ENCODE results near the gene DENND2D.

DENND2D gene, protein sequence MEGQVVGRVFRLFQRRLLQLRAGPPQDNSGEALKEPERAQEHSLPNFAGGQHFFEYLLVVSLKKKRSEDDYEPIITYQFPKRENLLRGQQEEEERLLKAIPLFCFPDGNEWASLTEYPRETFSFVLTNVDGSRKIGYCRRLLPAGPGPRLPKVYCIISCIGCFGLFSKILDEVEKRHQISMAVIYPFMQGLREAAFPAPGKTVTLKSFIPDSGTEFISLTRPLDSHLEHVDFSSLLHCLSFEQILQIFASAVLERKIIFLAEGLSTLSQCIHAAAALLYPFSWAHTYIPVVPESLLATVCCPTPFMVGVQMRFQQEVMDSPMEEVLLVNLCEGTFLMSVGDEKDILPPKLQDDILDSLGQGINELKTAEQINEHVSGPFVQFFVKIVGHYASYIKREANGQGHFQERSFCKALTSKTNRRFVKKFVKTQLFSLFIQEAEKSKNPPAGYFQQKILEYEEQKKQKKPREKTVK

DNA sequence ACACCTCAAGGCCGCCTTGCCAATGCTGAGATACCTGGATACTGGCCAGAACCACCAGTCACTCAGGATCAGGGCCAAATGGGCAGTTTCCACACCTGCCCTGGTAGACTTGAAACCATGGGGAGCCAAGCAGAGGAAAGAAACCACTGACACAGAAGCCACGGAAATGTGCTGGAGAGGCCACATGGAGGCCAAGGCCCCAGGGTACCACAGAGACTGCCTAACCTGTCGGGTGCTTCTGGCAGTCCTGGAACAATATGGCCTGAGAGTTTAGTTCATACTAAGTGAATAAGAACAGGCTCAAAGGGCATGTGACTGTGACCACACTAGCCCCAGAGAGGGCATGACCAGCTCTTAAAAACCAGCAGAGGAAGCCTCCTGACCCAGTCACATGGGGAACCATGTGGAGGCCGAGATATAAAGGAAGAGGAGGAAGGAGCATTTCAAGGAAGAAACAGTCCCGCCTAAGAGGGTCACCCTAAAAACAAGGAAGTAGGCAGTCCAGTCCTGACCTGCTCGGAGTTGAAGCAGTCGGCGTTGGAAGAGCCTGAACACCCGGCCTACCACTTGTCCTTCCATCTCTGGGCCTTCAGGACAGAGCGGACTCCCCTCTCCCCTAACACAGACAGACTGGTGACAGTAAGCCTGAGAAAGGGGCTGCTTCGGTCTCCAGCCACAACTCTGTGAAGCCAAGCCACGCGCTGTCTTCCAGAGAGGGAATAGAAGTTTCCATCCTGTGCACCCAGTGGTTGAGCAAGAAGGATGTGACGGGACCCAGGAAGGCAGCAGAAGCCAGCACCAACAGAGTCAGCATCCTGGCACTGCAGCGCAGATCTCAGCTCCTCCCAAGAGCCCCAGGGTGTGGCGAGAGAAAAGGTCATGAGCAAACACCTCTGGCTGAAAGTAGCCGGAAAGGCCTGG is at the start of gene DENND2D:
Gene DENND2D, minus strand, starts transcription at position 766 of the 921 bp plus-strand sequence. Its CDS starts 187 bp downstream, at position 579.
- H3K4me3 ChIP-seq (ENCODE audit: low read depth, low read length): no peak within 1 kb of the TSS
- no peak for DNase-seq (ENCODE audit: low read depth)
- TF ChIP-seq, protein P1, sequence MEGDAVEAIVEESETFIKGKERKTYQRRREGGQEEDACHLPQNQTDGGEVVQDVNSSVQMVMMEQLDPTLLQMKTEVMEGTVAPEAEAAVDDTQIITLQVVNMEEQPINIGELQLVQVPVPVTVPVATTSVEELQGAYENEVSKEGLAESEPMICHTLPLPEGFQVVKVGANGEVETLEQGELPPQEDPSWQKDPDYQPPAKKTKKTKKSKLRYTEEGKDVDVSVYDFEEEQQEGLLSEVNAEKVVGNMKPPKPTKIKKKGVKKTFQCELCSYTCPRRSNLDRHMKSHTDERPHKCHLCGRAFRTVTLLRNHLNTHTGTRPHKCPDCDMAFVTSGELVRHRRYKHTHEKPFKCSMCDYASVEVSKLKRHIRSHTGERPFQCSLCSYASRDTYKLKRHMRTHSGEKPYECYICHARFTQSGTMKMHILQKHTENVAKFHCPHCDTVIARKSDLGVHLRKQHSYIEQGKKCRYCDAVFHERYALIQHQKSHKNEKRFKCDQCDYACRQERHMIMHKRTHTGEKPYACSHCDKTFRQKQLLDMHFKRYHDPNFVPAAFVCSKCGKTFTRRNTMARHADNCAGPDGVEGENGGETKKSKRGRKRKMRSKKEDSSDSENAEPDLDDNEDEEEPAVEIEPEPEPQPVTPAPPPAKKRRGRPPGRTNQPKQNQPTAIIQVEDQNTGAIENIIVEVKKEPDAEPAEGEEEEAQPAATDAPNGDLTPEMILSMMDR (IDR thresholded peaks at IDR 0.05; ENCODE audit: control insufficient read depth, extremely low read depth, insufficient read depth): no peak

- H3K4me3 ChIP-seq (ENCODE audit: low read depth, low read length): no peak overlapping the region
- TF ChIP-seq, protein P1 (IDR thresholded peaks at IDR 0.05; ENCODE audit: control insufficient read depth, extremely low read depth, insufficient read depth): no peak
- no peak for DNase-seq (ENCODE audit: low read depth)
These were observed 49.5 kb upstream of the DENND2D start for GRCh38 chr1:111249960-111250359.

- DNase-seq (ENCODE audit: low read depth): no peak
- no peak overlapping the region for H3K4me3 ChIP-seq (ENCODE audit: low read depth, low read length)
- TF ChIP-seq, protein P1 (IDR thresholded peaks at IDR 0.05; ENCODE audit: control insufficient read depth, extremely low read depth, insufficient read depth): no peak
These were observed 46.8 kb upstream of the DENND2D start for GRCh38 chr1:111247125-111247838.

DNA sequence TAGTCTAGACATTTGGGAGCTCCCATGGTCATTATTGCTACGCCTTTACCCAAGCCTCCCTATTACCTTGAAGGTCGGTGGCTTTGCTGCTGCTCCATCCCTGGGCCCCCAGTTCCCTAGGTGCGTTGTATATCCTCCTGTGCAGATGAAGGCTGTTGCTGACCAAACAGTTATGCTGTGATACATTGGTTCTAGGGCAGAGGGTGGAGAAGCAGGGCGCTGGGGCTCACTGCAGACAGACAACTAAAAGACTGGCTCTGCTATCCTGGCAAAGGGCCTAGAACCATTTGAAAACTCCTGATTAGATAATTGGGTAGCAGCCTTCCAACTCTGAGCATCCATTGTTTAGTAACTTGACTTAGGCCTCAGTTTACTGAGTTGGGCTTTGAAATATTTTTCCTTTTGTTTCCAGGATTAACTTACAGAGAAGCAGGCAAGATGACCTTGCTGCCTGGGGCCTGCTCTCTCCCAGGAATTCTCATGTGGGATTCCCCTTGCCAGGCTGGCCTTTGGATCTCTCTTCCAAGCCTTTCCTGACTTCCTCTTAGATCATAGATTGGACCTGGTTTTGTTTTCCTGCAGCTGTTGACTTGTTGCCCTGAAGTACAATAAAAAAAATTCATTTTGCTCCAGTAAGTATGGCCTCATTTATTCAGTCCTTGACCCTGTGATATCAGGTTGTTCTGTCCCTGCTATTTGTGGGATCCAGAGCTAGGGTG is 42.5 kb upstream of the DENND2D start:
- no peak for DNase-seq (ENCODE audit: low read depth)

GRCh38 chr1:111241797-111242196 is 41.4 kb upstream of the DENND2D start:
- no peak for DNase-seq (ENCODE audit: low read depth)
- TF ChIP-seq, protein P1 (IDR thresholded peaks at IDR 0.05; ENCODE audit: control insufficient read depth, extremely low read depth, insufficient read depth): no peak

More for the DNA sequence above, 42.5 kb upstream of the DENND2D start:
- H3K4me3 ChIP-seq (ENCODE audit: low read depth, low read length): no peak overlapping the region
- TF ChIP-seq, protein P1 (IDR thresholded peaks at IDR 0.05; ENCODE audit: control insufficient read depth, extremely low read depth, insufficient read depth): no peak

More at GRCh38 chr1:111241797-111242196, 41.4 kb upstream of the DENND2D start:
- H3K4me3 ChIP-seq (ENCODE audit: low read depth, low read length): no peak overlapping the region

All from LNCaP clone FGC (cell line).